DMS79 (cell line): ENCODE measurements around the gene DGKK.

Experiments
- DNase-seq: peaks from one replicate; lab custom pipeline; 2025; lab: John Stamatoyannopoulos, UW

DGKK gene

GRCh38 chrX:50470103-50471031 lies at the start of gene DGKK:
DGKK (minus strand) TSS chrX:50470825; CDS start chrX:50470678, 147 bp downstream.
- DNase-seq: no peak

GRCh38 chrX:50514811-50515210 lies 44.2 kb upstream of the DGKK start:
- DNase-seq: no peak

DNA sequence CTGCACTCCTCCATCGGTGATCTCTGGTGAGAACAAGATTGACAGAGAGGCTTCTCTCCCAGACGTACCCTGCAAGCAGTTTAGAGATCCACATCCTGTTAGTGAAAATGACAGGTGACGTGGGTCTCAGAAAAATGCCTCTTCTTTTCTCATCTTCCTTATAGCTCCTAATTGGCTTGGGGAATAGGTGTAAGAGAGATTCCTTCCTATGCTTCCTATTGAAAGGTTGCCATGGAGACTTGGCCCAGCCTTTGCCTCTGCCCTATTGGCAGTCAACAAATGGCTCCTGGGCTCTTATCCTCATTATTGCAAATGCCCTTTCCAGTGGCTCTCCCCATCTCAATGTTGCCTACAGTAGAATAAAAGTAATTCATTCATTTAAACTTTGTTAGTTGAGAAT lies 26.5 kb upstream of the DGKK start:
- no peak for DNase-seq

- DNase-seq: no peak
These were observed 25.0 kb upstream of the DGKK start for GRCh38 chrX:50495616-50496015.

- no peak for DNase-seq
These were observed 22.1 kb upstream of the DGKK start for GRCh38 chrX:50492720-50493119.

DNA sequence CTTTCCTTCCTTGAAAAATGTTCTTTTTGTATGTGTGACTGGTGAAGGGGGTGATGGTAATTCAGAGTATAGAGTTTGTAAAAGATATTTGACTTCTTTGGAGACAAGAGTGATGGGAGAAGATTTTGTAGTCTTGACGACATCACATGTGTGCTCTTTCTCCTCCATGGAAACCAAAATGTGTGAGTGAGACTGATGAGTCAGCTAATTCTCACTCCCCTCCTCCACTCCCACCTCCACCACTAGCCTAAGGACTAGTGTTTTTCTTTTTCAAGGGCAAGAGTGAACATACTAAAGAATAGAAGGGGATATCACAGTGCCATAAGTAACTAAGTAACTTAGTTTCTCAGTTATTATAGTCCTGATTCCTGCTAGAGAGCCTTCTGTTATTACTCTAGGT lies 14.0 kb upstream of the DGKK start:
- no peak for DNase-seq

GRCh38 chrX:50483283-50483682 lies 12.7 kb upstream of the DGKK start:
- no peak for DNase-seq

GRCh38 chrX:50475208-50475607 lies 4.6 kb upstream of the DGKK start:
- no peak for DNase-seq

DNA sequence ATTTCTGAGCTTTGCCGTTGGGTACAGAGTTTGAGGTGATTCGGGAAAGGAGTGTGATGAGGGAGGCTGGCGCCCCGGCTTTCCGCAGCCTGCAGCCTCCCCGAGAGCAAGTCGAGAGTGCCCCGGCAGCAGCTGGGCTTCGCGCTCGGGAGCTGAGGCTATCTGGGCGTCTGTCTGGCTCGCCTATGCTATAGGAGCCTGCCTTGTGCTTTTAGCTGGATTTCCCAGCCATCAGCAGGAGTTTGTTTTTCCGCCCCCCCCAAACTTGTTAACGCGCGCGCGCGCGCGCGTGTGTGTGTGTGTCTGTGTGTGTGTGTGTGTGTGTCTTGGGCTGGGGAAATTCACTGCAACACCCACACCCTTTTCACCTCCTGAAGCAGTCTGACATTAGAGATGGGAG lies 765 bp upstream of the DGKK start:
- no peak for DNase-seq

DNA sequence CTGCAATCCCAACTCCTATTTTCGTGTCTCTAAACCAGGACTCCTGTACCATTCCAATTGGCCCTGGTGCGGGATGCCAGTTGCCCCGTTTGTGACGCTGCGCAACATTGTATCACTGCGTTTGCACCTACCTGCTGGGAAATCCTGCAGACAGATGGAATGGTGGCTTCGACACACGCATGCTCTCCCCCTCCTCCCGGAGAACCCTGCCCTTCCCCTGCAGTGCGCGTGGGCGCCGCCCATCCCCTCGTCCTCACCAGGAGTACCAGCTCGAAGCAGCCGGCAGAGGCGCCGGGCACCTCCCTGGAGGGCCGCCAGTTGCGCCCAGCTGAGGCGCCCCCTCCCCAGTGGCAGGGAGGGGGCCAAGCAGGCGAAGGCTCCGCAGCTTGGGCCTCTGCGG lies 1.4 kb downstream of the DGKK start:
- no peak for DNase-seq

- DNase-seq: no peak
These were observed 11.0 kb downstream of the DGKK start for GRCh38 chrX:50459615-50460014.

DNA sequence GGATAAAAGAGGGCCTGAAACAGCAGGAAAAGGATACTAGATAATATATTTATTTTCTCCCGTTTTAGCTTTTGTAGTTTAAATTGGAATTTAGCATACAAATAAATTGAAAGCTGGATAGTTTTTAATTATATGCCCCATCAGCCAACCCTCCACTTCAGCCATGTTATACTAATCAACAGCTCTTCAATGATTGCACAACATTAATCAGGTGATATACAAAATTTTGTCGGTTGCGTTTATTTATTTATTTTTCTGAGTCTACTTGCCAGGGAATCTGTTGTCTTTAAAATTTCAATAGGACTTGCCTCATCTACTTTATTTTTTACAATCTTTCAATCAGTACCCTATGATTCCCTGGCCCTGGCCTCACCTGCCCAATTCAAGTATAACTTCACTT lies 12.1 kb downstream of the DGKK start:
- no peak for DNase-seq

- DNase-seq: no peak
These were observed 13.7 kb downstream of the DGKK start for GRCh38 chrX:50456712-50457484.

DNA sequence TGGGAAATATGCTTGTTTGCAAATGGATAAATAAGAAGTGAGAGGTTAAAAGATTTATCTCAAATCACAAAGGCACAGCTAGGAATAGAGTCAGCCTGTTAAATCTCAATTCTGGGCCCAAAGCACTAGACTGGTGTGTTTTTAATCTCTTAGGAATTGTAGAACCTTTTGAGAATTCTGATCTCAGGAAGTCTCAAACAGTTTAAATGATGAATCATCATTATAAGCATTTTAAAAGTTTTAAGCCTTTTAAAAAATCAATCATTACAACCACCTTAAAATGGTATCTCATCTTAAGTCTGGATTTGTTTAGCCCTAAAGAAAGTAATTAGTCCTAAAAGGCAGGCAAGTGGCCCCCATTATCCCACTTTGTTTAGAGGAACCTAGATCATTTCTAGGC lies 17.8 kb downstream of the DGKK start:
- no peak for DNase-seq

DNA sequence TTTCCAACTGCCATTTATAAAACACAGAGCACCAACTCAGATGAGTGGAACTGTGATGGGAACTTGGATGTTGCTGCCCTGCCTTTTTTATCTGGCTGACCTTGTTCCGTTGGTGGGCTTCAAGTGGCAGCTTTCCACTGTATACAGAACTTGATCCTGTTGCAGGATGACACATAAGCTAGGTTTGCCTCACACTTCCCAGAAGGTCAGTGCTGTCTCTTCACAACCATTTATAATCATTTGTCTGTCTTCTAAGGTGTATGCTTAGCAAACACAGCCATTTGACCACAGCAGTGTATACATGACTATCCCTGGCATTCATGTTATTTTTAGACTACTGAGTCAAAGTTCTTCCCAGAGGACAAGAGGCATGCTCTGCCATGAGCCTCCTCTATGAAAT lies 20.3 kb downstream of the DGKK start:
- DNase-seq: no peak

DNA sequence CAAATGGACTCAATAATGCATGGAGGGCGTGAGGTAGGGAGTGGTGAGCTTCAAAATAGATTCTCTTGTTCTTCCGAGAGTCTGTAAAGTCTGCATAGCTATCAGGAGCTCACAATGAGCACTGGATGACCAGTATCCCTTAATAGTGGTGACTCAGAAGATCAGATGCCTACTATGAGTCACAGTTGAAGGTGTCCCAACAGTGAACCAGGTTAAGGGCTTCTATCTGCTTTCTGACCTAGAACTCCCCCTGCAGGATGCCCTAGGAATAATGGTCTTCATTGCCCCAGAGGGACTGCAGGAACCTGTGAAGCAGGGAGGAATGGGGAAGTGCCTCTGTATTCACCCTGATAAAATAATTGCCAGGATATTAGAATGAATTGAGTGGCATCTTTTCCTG lies 22.1 kb downstream of the DGKK start:
- no peak for DNase-seq

DNA sequence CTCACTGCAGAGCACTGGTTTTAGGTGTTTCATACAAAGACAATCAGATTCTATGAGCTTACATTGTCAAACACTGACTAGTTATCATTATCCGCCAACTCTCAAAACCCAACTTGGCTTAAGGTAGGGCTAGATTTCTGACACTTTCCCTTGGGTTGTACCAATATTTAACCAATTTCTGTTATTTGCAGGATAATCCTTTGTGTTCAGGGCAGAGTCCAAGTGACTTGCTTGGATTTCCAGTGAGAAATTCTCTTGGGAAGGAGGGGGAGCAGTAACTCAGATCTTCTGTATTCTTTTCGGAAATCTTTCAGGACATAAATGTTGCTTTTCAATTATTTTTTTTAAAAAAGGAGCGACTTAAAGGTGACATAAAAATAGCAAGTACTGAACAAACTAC lies 23.1 kb downstream of the DGKK start:
- no peak for DNase-seq

DNA sequence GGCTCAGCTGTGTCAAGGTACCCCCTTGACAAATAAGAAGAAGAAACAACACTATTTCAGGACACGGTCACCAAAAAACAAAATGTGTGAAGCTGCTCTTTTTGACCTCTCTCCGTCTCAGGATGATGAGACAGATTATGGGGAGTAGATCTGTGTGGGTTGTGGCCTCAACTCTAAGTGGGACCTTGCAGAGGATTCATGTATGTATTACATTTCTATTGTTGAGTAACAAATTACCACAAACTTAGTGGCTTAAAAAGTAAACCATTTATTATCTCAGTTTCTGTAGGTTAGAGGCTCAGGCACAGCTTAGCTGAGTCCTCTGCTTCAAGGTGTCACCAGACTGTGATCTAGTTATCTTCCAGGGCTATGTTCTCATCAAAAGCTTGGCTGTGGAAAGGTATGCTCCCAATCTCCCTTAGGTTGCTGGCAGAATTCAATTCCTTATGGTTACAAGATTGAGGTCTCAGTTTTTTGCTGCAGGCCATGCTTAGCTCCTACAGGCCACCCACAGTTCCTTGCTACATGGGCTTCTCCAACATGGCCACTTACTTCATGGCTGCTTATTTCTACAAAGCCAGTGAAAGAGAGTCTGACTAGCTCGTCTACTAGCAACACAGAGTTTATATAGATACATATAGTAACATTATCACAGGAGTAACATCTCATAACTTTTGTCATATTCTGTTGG lies 28.1 kb downstream of the DGKK start:
- DNase-seq: no peak

DNA sequence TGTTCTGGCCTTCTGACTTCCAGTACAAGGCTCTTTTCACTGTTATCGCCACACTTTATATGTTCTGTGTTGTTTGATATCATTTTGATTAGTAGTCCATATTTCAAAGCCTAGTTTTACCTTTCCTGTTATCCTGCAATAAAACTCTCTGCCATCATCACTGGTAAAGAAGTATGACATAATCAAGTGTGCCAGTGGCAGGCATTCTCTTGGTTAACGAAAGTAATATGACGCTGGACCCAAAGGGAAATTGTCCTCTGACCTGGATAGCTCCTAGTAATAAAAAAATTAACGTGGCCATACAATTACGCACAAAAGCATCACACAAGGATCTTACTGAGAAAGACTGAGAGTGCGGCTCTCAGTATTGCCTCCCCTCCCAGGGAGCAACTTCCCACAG lies 33.8 kb downstream of the DGKK start:
- DNase-seq: no peak

DNA sequence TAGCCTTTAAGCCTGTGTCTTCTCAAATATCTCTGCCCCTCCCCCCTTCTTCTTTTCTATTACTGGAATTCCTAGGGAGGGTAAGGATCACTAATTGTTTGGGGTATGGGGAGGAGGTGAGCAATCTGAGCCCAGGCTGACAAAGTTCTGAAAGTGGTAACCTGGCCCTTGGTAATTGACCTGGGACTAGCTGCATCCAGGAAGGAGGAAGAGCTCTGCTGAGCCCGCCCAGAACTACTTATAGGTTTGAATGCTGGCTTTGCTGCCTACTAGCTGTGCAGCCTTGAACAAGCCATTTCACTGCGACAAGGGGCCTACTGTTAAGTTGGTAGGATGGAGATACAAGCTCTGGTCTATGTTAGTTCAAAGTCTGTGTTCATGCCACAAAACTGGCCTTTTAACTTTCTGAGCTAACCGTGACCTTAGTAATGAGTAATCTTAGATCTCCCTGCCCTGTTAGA lies 37.8 kb downstream of the DGKK start:
- DNase-seq: no peak

DNA sequence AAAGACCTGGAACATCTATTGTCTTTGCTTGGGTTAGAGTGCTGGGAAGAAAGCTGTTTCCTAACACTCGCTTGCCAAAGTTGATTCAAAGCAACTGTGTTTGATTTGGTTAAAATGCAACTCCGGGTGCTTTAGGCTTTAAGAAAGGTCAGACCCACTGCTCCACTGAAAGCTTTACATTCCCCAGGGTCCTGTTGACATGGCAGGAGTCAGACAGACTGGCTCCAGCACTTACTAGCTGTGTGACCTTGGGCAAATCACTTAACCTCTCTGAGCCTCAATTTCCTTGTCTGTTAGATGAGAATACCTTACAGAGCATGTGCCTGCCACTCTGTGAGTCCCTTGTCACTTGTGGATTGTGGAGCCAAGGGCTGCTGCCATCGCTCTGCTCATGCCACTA lies 39.0 kb downstream of the DGKK start:
- DNase-seq: no peak

DNA sequence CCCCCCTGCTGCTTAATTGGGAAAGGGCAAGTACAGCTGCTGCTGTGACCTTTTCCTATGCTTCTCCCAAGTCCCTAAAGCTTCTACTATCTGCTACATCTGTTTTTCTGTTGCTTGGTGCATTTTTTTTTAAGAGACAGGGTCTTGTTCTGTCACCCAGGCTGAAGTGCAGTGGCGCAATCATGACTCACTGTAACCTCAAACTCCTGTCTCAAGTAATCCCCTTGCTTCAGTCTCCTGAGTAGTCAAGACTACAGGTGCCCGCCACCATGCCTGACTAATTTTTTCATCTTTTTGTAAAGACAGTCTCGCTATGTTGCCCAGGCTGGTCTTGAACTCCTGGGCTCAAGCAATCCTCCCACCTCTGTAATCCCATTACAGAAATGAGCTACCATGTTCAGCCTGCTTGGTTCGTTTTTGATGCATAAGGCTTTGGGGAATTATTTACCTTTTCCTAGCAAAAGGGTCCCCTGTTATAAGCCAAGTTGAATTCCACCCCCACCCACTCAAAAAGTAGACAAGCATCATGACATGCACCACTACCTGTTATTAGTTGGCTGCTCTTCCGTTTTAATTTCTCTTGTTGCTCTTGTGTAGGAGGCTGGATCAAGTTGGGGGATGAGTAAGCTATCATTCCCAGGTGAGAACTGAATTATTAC lies 39.6 kb downstream of the DGKK start:
- no peak for DNase-seq
